Ishikawa (cell line): Measurements from ENCODE around the gene EHHADH.

Experiments
- CEBPB ChIP-seq: IDR thresholded peaks from 2 replicates; pipeline ENCODE4 v1.6.1; 2012
- CREB1 ChIP-seq: IDR thresholded peaks from 2 replicates; pipeline ENCODE4 v1.6.1; 2012; ENCODE audit warnings: low read depth
- EGR1 ChIP-seq: IDR thresholded peaks from 2 replicates; pipeline ENCODE4 v1.6.1; 2012
- EP300 ChIP-seq: IDR thresholded peaks from 2 replicates; pipeline ENCODE4 v1.6.1; 2012; ENCODE audit warnings: borderline replicate concordance
- FOXM1 ChIP-seq: IDR thresholded peaks from 2 replicates; pipeline ENCODE4 v1.6.1; 2012; ENCODE audit warnings: low read depth, borderline replicate concordance
- NFIC ChIP-seq: IDR thresholded peaks from 2 replicates; pipeline ENCODE4 v1.6.1; 2012
- RAD21 ChIP-seq: IDR thresholded peaks from 2 replicates; pipeline ENCODE4 v1.6.1; 2012; ENCODE audit warnings: low read depth
- TAF1 ChIP-seq: IDR thresholded peaks from 2 replicates; pipeline ENCODE4 v1.6.1; 2012; ENCODE audit warnings: low read depth, mild to moderate bottlenecking
- TCF12 ChIP-seq: IDR thresholded peaks from 2 replicates; pipeline ENCODE4 v1.6.1; 2012; ENCODE audit warnings: low read depth
- TEAD4 ChIP-seq: IDR thresholded peaks from 2 replicates; pipeline ENCODE4 v1.6.1; 2012
- YY1 ChIP-seq: IDR thresholded peaks from 2 replicates; pipeline ENCODE4 v1.6.1; 2012; ENCODE audit warnings: low read depth
- ZBTB7A ChIP-seq: IDR thresholded peaks from 2 replicates; pipeline ENCODE4 v1.6.1; 2012; ENCODE audit warnings: low read depth
- TF ChIP-seq, protein P1 (sequence below): IDR thresholded peaks from 2 replicates; pipeline ENCODE4 v1.6.1; 2012
- TF ChIP-seq, protein P2 (sequence below): IDR thresholded peaks from 2 replicates; pipeline ENCODE4 v1.6.1; 2012
- TF ChIP-seq, protein P3 (sequence below): IDR thresholded peaks from 2 replicates; pipeline ENCODE4 v1.6.1; 2012; ENCODE audit warnings: low read depth, mild to moderate bottlenecking

Gene EHHADH

DNA sequence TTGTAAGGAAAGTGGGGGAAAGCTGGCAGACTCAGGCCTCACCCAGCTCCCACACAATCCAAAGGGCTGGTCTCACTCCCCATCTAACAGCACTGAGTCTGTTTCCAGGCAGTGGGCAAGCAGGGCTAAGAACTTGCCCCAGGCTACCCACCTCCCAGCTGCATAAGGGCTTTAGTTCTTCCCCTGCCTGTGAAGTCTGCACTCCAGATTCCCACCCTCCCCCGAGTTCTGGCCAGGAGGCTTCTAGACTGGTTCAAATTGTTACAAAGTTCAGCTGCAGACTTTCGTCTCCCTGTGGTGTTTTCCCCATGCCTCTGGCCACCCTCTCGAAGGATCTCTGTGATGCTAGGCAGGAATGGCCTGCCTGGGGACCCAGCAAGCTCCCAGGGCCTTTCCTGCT lies 11.2 kb downstream of the EHHADH start:
- TF ChIP-seq EGR1, result no peak
- TF ChIP-seq NFIC, result no peak

DNA sequence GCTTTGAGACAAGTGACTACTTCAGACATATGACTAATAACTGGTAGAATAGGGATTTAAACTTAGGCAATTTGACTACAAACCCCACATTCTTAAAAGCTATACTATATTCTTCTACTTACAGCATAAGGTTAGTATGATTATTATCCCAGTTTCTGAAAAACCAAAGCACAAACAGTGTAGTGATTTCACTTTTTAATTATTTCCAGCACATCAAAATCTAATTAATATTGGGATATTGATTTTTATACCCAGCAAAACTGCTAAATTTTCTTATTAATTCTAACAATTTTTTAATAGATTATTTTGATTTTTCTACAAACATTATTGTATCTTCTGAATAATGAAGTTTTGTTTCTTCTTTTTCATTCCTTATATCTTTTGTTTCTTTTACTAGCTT lies 16.9 kb downstream of the EHHADH start:
- TF ChIP-seq RAD21 (no peak), ZBTB7A (no peak), TCF12 (no peak), TAF1 (no peak), FOXM1 (no peak), CEBPB (no peak), YY1 (no peak)
- TF ChIP-seq, protein P1, sequence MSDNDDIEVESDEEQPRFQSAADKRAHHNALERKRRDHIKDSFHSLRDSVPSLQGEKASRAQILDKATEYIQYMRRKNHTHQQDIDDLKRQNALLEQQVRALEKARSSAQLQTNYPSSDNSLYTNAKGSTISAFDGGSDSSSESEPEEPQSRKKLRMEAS, result no peak
- TF ChIP-seq, protein P2, sequence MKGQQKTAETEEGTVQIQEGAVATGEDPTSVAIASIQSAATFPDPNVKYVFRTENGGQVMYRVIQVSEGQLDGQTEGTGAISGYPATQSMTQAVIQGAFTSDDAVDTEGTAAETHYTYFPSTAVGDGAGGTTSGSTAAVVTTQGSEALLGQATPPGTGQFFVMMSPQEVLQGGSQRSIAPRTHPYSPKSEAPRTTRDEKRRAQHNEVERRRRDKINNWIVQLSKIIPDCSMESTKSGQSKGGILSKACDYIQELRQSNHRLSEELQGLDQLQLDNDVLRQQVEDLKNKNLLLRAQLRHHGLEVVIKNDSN, result no peak

DNA sequence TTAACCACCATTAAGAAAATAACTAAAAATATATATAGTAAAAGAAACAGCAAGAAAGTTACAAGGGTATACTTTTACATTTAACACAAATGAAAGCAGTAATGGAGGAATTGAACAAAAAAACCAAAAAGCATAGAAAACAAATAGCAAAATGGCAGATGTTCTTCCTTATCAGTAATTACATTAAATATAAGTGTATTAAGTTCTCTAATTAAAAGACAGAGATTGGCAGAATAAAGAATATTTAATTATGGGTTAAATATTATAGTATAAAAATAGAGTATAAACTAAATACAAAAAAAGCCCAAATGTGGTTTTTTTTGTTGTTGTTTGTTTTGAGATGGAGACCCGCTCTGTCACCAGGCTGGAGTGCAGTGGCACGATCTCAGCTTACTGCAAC lies 20.5 kb downstream of the EHHADH start:
- no peak for TF ChIP-seq TEAD4
- no peak for TF ChIP-seq TAF1
- no peak for TF ChIP-seq NFIC
- no peak for TF ChIP-seq CEBPB

DNA sequence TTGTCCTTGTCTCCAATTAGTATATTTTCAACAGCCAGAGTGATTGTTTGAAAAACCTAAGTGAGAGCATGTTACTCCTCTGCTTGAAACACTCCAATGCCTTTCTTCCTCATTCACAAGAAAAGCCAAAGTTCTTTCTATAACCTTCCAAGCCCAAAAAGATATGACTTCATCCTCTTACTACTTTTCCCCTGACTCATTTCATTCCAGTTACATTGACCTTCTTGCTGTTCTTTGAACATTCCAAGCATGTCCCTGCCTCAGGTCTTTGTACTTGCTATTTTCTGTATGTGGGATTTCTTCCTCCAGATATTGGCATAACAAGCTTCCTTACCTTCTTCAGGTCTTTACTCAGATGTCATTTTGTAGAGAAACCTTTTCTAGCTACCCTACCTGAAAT lies 28.3 kb downstream of the EHHADH start:
- TF ChIP-seq ZBTB7A (no peak), CREB1 (no peak), TCF12 (no peak), EP300 (no peak), NFIC (no peak)

DNA sequence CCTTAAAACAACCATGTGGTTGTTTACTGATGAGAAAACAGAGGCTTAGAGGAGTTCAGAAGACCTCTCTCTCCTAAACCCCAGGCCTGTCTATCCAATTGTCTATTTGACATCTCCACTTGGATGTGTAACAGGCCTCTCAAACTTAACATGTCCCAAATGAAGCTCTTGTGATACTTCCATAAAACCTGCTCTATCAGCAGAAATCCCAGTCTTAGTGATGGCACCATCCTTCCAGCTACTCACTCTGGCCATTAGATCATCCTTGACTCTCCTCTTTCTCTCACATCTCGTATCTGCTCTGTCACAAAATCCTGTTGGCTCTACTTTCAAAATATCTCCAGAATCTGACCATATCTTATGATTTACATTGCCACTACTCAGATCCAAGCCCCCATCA lies 28.8 kb downstream of the EHHADH start:
- TF ChIP-seq FOXM1 (no peak), TAF1 (no peak), TCF12 (no peak), CREB1 (no peak), EP300 (no peak), NFIC (no peak), CEBPB (no peak), YY1 (no peak), ZBTB7A (no peak), EGR1 (no peak), RAD21 (no peak), TEAD4 (no peak)
- TF ChIP-seq, protein P2, result no peak
- TF ChIP-seq, protein P3, sequence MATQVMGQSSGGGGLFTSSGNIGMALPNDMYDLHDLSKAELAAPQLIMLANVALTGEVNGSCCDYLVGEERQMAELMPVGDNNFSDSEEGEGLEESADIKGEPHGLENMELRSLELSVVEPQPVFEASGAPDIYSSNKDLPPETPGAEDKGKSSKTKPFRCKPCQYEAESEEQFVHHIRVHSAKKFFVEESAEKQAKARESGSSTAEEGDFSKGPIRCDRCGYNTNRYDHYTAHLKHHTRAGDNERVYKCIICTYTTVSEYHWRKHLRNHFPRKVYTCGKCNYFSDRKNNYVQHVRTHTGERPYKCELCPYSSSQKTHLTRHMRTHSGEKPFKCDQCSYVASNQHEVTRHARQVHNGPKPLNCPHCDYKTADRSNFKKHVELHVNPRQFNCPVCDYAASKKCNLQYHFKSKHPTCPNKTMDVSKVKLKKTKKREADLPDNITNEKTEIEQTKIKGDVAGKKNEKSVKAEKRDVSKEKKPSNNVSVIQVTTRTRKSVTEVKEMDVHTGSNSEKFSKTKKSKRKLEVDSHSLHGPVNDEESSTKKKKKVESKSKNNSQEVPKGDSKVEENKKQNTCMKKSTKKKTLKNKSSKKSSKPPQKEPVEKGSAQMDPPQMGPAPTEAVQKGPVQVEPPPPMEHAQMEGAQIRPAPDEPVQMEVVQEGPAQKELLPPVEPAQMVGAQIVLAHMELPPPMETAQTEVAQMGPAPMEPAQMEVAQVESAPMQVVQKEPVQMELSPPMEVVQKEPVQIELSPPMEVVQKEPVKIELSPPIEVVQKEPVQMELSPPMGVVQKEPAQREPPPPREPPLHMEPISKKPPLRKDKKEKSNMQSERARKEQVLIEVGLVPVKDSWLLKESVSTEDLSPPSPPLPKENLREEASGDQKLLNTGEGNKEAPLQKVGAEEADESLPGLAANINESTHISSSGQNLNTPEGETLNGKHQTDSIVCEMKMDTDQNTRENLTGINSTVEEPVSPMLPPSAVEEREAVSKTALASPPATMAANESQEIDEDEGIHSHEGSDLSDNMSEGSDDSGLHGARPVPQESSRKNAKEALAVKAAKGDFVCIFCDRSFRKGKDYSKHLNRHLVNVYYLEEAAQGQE, result no peak
- TF ChIP-seq, protein P1, result no peak

DNA sequence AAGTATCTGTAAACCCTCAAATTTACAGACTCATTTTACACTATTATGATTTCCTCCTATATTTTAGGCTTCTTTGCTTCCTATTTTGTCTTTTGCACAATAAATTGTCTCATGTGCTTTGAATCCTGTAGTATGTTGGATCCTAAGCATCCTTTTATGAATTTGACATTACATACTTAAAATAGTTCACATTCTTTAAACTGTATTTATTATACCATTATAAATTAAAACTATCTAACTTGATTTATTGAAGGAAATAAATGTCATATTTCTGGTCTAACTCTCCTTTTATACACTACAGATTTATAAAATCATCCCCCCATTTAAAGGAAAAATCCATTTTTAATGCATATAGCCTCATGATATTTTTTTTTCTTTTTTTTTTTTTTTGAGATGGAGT lies 32.6 kb downstream of the EHHADH start:
- TF ChIP-seq ZBTB7A (no peak), FOXM1 (no peak)

DNA sequence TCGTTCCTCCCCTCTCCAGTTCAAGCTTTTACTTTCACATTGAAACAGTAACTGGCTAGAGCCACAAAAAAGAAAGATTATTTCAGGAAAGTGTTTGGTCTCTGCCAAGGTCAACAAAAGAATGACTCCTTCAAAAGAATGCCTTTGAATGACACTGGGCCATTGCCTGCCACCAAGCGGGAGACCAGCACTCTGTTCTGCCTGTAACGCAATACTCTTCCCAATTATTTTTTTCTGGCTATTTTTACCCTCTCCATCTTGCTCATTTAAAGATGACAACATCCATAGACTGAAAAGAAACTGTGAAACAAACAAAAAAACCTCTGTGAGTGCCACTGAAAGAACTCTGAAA lies 37.3 kb downstream of the EHHADH start:
- no peak for TF ChIP-seq EP300
- no peak for TF ChIP-seq ZBTB7A
- TF ChIP-seq FOXM1, result no peak
- TF ChIP-seq, protein P3, result no peak
- TF ChIP-seq RAD21, result no peak
- no peak for TF ChIP-seq NFIC
- no peak for TF ChIP-seq YY1
- no peak for TF ChIP-seq TEAD4
- TF ChIP-seq, protein P1, result no peak
- no peak for TF ChIP-seq CREB1
- TF ChIP-seq, protein P2, result no peak
- no peak for TF ChIP-seq TAF1
- TF ChIP-seq EGR1, result no peak
- no peak for TF ChIP-seq TCF12
- TF ChIP-seq CEBPB, result no peak
